ENCODE data around the gene INA. TPM values are rescaled to one million over a fixed set of nuclear protein-coding genes. Genes with fewer than 3 reads are reported as not detected.

Gene INA
- total RNA-seq, 1 experiment from 2014 or later: 0.52 TPM

DNA sequence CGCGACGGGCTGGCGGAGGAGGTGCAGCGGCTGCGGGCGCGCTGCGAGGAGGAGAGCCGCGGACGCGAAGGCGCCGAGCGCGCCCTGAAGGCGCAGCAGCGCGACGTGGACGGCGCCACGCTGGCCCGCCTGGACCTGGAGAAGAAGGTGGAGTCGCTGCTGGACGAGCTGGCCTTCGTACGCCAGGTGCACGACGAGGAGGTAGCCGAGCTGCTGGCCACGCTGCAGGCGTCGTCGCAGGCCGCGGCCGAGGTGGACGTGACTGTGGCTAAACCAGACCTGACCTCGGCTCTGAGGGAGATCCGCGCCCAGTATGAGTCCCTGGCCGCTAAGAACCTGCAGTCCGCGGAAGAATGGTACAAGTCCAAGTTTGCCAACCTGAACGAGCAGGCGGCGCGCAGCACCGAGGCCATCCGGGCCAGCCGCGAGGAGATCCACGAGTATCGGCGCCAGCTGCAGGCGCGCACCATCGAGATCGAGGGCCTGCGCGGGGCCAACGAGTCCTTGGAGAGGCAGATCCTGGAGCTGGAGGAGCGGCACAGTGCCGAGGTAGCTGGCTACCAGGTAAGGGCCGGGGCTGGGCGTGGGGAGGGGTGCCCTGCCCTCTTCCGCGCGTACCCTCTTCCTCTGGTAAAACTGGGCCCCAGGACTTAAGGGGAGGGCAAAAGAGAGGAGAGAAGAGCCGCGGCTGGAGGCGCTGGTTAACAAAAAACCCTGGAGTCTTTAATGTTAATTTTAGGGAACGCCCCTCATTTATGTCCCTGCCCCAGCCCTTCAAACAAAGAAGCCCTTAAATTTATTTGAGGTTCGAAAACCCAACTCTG is 987 bp downstream of the INA start:
- peaks cover 15% of the 10 kb centered on the region for H3K27me3 Mint-ChIP-seq (ENCODE audit: insufficient read depth, unreplicated experiment)
- Histone ChIP-seq H3K4me1 (0 out of 2 replicates have a peak, but pooled peaks cover 4% of the 10 kb centered on the region), H3K4me3 (ENCODE audit: low read depth, low read length) (no peak overlapping the region), H3K27me3 (replicated peaks; ENCODE audit: control insufficient read depth, insufficient read depth, low read length) (no peaks in the 10 kb centered on the region), H3K9me3 (no peaks in the 10 kb centered on the region), H3K36me3 (ENCODE audit: control insufficient read depth, insufficient read depth, low read length) (no peaks in the 10 kb centered on the region)
- H3K4me1 Mint-ChIP-seq (ENCODE audit: low read depth, unreplicated experiment): peaks cover 8% of the 10 kb centered on the region
- peak overlapping the region; percentile 49 for H3K4me3 Mint-ChIP-seq (ENCODE audit: unreplicated experiment)
- peaks cover 10% of the 10 kb centered on the region for H3K9me3 Mint-ChIP-seq (ENCODE audit: unreplicated experiment)
- no peaks in the 10 kb centered on the region for H3K36me3 Mint-ChIP-seq (ENCODE audit: insufficient read depth, unreplicated experiment)
- no peak overlapping the region for H3K27ac Mint-ChIP-seq (ENCODE audit: unreplicated experiment)
- ChIA-PET CTCF (no interaction called here), POLR2A (no interaction called here)
- DNase-seq: no peak
- BruUV-seq (replicated peaks): no TSS peak
- intact Hi-C loops (cut with micrococcal nuclease; ENCODE audit: unreplicated experiment): no loop called here
- TF ChIP-seq, protein P1, sequence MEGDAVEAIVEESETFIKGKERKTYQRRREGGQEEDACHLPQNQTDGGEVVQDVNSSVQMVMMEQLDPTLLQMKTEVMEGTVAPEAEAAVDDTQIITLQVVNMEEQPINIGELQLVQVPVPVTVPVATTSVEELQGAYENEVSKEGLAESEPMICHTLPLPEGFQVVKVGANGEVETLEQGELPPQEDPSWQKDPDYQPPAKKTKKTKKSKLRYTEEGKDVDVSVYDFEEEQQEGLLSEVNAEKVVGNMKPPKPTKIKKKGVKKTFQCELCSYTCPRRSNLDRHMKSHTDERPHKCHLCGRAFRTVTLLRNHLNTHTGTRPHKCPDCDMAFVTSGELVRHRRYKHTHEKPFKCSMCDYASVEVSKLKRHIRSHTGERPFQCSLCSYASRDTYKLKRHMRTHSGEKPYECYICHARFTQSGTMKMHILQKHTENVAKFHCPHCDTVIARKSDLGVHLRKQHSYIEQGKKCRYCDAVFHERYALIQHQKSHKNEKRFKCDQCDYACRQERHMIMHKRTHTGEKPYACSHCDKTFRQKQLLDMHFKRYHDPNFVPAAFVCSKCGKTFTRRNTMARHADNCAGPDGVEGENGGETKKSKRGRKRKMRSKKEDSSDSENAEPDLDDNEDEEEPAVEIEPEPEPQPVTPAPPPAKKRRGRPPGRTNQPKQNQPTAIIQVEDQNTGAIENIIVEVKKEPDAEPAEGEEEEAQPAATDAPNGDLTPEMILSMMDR (IDR thresholded peaks at IDR 0.05; ENCODE audit: insufficient read depth in 1 of 2, low read depth in 1 of 2, low read length in 1 of 2, severe bottlenecking in 1 of 2, unreplicated experiment in 1 of 2): no peak

DNA sequence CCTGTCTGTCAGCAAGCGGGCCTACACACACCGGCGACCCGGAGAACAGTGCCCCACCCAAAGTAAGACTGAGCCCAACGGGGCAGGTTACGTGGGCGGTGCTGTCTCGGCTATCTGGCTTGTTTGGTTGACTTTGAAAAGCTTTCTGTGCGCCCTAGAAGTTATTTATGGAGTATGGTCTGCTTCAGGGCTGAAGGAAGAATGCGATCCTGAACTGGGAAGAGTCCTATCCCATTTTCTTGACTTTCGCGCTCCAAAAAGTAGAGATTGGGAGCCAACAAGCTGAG is 1.5 kb downstream of the INA start:
- Mint-ChIP-seq H3K36me3 (ENCODE audit: insufficient read depth, unreplicated experiment) (no peaks in the 10 kb centered on the region), H3K4me1 (ENCODE audit: low read depth, unreplicated experiment) (peaks cover 8% of the 10 kb centered on the region), H3K9me3 (ENCODE audit: unreplicated experiment) (peaks cover 10% of the 10 kb centered on the region), H3K27me3 (ENCODE audit: insufficient read depth, unreplicated experiment) (peaks cover 15% of the 10 kb centered on the region), H3K27ac (ENCODE audit: unreplicated experiment) (no peak overlapping the region), H3K4me3 (ENCODE audit: unreplicated experiment) (peak overlapping the region; percentile 49)
- intact Hi-C loops (cut with micrococcal nuclease; ENCODE audit: unreplicated experiment): no loop called here
- DNase-seq: no peak
- CTCF ChIA-PET: no interaction called here
- BruUV-seq (replicated peaks): no TSS peak
- POLR2A ChIA-PET: no interaction called here
- Histone ChIP-seq H3K4me3 (ENCODE audit: low read depth, low read length) (no peak overlapping the region), H3K36me3 (ENCODE audit: control insufficient read depth, insufficient read depth, low read length) (no peaks in the 10 kb centered on the region), H3K4me1 (0 out of 2 replicates have a peak, but pooled peaks cover 4% of the 10 kb centered on the region), H3K27me3 (replicated peaks; ENCODE audit: control insufficient read depth, insufficient read depth, low read length) (no peaks in the 10 kb centered on the region), H3K9me3 (no peaks in the 10 kb centered on the region)
- TF ChIP-seq, protein P1 (IDR thresholded peaks at IDR 0.05; ENCODE audit: insufficient read depth in 1 of 2, low read depth in 1 of 2, low read length in 1 of 2, severe bottlenecking in 1 of 2, unreplicated experiment in 1 of 2): no peak

DNA sequence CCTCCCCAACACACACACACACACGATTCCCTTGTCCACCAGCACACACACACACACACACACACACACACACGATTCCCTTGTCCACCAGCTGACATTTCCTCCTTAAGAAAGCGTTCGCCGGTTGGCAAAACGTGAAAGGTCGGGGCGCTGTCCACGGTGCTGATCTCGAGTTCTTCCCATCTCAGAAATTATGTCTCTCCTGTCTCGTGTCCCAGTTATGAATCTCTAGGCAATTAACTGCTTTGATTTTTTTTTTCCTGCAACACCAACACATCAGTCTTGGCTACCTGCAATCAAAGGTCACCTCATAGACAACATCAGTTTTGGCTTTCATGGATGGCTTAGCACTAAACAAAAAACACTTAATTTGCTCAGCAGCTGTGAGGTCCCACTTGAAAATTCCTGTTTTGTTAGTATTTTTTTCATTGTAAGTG is 1.9 kb downstream of the INA start:
- peaks cover 8% of the 10 kb centered on the region for H3K4me1 Mint-ChIP-seq (ENCODE audit: low read depth, unreplicated experiment)
- DNase-seq: peak in 1 of 2 experiments; percentile 66
- CTCF ChIA-PET: no interaction called here

More for the DNA sequence above, 1.9 kb downstream of the INA start:
- Histone ChIP-seq H3K4me1 (0 out of 2 replicates have a peak, but pooled peaks cover 4% of the 10 kb centered on the region), H3K4me3 (ENCODE audit: low read depth, low read length) (no peak overlapping the region), H3K27me3 (replicated peaks; ENCODE audit: control insufficient read depth, insufficient read depth, low read length) (no peaks in the 10 kb centered on the region), H3K9me3 (no peaks in the 10 kb centered on the region), H3K36me3 (ENCODE audit: control insufficient read depth, insufficient read depth, low read length) (no peaks in the 10 kb centered on the region)
- Mint-ChIP-seq H3K27ac (ENCODE audit: unreplicated experiment) (no peak overlapping the region), H3K4me3 (ENCODE audit: unreplicated experiment) (peak overlapping the region; percentile 49), H3K9me3 (ENCODE audit: unreplicated experiment) (peaks cover 10% of the 10 kb centered on the region), H3K36me3 (ENCODE audit: insufficient read depth, unreplicated experiment) (no peaks in the 10 kb centered on the region), H3K27me3 (ENCODE audit: insufficient read depth, unreplicated experiment) (peaks cover 15% of the 10 kb centered on the region)
- TF ChIP-seq, protein P1 (IDR thresholded peaks at IDR 0.05; ENCODE audit: insufficient read depth in 1 of 2, low read depth in 1 of 2, low read length in 1 of 2, severe bottlenecking in 1 of 2, unreplicated experiment in 1 of 2): no peak
- BruUV-seq (replicated peaks): no TSS peak
- intact Hi-C loops (cut with micrococcal nuclease; ENCODE audit: unreplicated experiment): loop anchor here (1.0 kb wide), 1 partner anchor 14 kb away; no protein-coding TSS in a partner anchor
- POLR2A ChIA-PET: no interaction called here

Data from Caco-2 (cell line).